Peyer's patch (tissue), 4 donors: Measurements from ENCODE around the gene DRG2. TPM values are rescaled to one million over a fixed set of nuclear protein-coding genes. Genes with fewer than 3 reads are reported as not detected.

ENCODE experiments used
- DNase-seq, 3 donors: peaks; one replicate each; pipeline ENCODE4 v3.0.0-alpha.2; 2017 to 2019
- H3K27ac ChIP-seq, 4 donors: fragments of 200-600 bp; sonication (generic); one replicate each; pipeline ENCODE4 v1.5.1; 2016 to 2019
- H3K27me3 ChIP-seq, 2 donors: fragments of 200-600 bp; sonication (generic); one replicate each; pipeline ENCODE4 v1.5.1; 2019
- H3K36me3 ChIP-seq, 3 donors: fragments of 200-600 bp; sonication (generic); one replicate each; pipeline ENCODE4 v1.5.1; 2016 to 2019
- H3K4me1 ChIP-seq, 4 donors: fragments of 200-600 bp; sonication (generic); one replicate each; pipeline ENCODE4 v1.5.1; 2016 to 2019
- H3K4me3 ChIP-seq, 4 donors: fragments of 200-600 bp; sonication (generic); 1 replicate in 3 of 4; 2 replicates in 1 of 4; pipeline ENCODE4 v1.5.1; 2016 to 2019; ENCODE audit warnings: mild to moderate bottlenecking in 1 of 4
- H3K9me3 ChIP-seq, 4 donors: fragments of 200-600 bp; sonication (generic); one replicate each; pipeline ENCODE4 v1.5.1; 2016 to 2019; ENCODE audit warnings: mild to moderate bottlenecking in 1 of 4
- CTCF ChIP-seq, 6 experiments: fragments of 450-650 bp in 4 of 6; fragments of 200-600 bp in 2 of 6; sonication (generic) in 1 of 6; IDR thresholded peaks; one replicate each; pipeline ENCODE4 v1.5.1; 2017 to 2019; ENCODE audit warnings: antibody characterized with exemption in 6 of 6, mild to moderate bottlenecking in 3 of 6, moderate library complexity in 1 of 6
- POLR2A ChIP-seq, 2 donors: fragments of 450-650 bp; IDR thresholded peaks; one replicate each; pipeline ENCODE4 v1.5.1; 2017; ENCODE audit warnings: antibody characterized with exemption in 2 of 2, mild to moderate bottlenecking in 2 of 2, moderate library complexity in 2 of 2
- total RNA-seq, 4 donors: library from RNA; depleted of rRNA; stranded (reverse); fragments of >200 nt; gene quantifications; one replicate each; pipeline ENCODE4 v1.1.0, GENCODE V29; 2016

DRG2 gene
- total RNA-seq, 4 donors from 2014 or later, result 24.0 to 65.2 (median 48.5) TPM

GRCh38 chr17:18107971-18108370 lies 20.2 kb downstream of the DRG2 start:
- no peaks in the 10 kb centered on the region for H3K4me1 ChIP-seq
- H3K27ac ChIP-seq, result no peak overlapping the region
- H3K27me3 ChIP-seq, result no peaks in the 10 kb centered on the region
- H3K36me3 ChIP-seq, result peaks cover 0 to 20% (median 0%) of the 10 kb centered on the region in 3 donors
- TF ChIP-seq CTCF (IDR thresholded peaks at IDR 0.05), result no peak
- H3K9me3 ChIP-seq, result no peaks in the 10 kb centered on the region
- H3K4me3 ChIP-seq, result no peak overlapping the region
- no peak for DNase-seq

GRCh38 chr17:18108401-18109312 lies 20.9 kb downstream of the DRG2 start, which contains the start of gene MYO15A:
Gene MYO15A, plus strand, starts transcription at chr17:18108756. Its CDS starts 10,045 bp downstream, at chr17:18118801.
- TF ChIP-seq CTCF (IDR thresholded peaks at IDR 0.05), result no peak
- TF ChIP-seq POLR2A (IDR thresholded peaks at IDR 0.05), result no peak
- Histone ChIP-seq H3K4me1 (no peaks in the 10 kb centered on the region), H3K4me3 (no peak within 1 kb of the TSS), H3K36me3 (peaks cover 0 to 20% (median 0%) of the 10 kb centered on the region in 3 donors), H3K9me3 (no peaks in the 10 kb centered on the region), H3K27ac (no peak within 1 kb of the TSS), H3K27me3 (no peaks in the 10 kb centered on the region)
- no peak for DNase-seq

GRCh38 chr17:18109935-18110485 lies 22.3 kb downstream of the DRG2 start:
- H3K4me1 ChIP-seq, result no peaks in the 10 kb centered on the region
- no peak for TF ChIP-seq CTCF (IDR thresholded peaks at IDR 0.05)
- TF ChIP-seq POLR2A (IDR thresholded peaks at IDR 0.05), result no peak
- H3K27me3 ChIP-seq, result no peaks in the 10 kb centered on the region
- no peak overlapping the region for H3K4me3 ChIP-seq
- H3K9me3 ChIP-seq, result no peaks in the 10 kb centered on the region
- H3K36me3 ChIP-seq, result peaks cover 0 to 20% (median 0%) of the 10 kb centered on the region in 3 donors
- no peak overlapping the region for H3K27ac ChIP-seq
- no peak for DNase-seq

GRCh38 chr17:18110636-18111145 lies 22.9 kb downstream of the DRG2 start:
- TF ChIP-seq POLR2A (IDR thresholded peaks at IDR 0.05), result no peak
- TF ChIP-seq CTCF (IDR thresholded peaks at IDR 0.05), result no peak
- H3K27ac ChIP-seq, result no peak overlapping the region
- no peaks in the 10 kb centered on the region for H3K4me1 ChIP-seq
- DNase-seq, result no peak
- no peak overlapping the region for H3K4me3 ChIP-seq
- no peaks in the 10 kb centered on the region for H3K9me3 ChIP-seq
- peaks cover 0 to 16% (median 0%) of the 10 kb centered on the region in 3 donors for H3K36me3 ChIP-seq
- no peaks in the 10 kb centered on the region for H3K27me3 ChIP-seq

- Histone ChIP-seq H3K4me1 (no peaks in the 10 kb centered on the region), H3K4me3 (no peak overlapping the region), H3K27me3 (no peaks in the 10 kb centered on the region), H3K27ac (no peak overlapping the region), H3K9me3 (no peaks in the 10 kb centered on the region), H3K36me3 (peaks cover 0 to 10% (median 0%) of the 10 kb centered on the region in 3 donors)
- no peak for DNase-seq
- no peak for TF ChIP-seq POLR2A (IDR thresholded peaks at IDR 0.05)
- TF ChIP-seq CTCF (IDR thresholded peaks at IDR 0.05), result no peak
Observed at GRCh38 chr17:18111330-18111971, 23.7 kb downstream of the DRG2 start.
